Gastroesophageal sphincter (tissue), 3 donors: ENCODE results near the gene PHF21B.

Experiments
- CTCF ChIP-seq, 4 experiments: fragments of 200-600 bp in 2 of 4; fragments of 450-650 bp in 2 of 4; sonication (generic) in 1 of 4; IDR thresholded peaks; one replicate each; pipeline ENCODE4 v1.5.1; 2017 to 2019; ENCODE audit warnings: antibody characterized with exemption in 4 of 4, mild to moderate bottlenecking in 2 of 4, moderate library complexity in 2 of 4
- EP300 ChIP-seq: sonication (generic); formaldehyde crosslinking; IDR thresholded peaks from one replicate; pipeline ENCODE4 v1.6.1; 2017; ENCODE audit warnings: antibody characterized with exemption, mild to moderate bottlenecking

GRCh38 chr22:44927463-44928135, 82.2 kb downstream of the PHF21B start:
- TF ChIP-seq EP300 (no peak), CTCF (IDR thresholded peaks at IDR 0.05) (no peak)
